Measurements from ENCODE around the gene ZNF467.

ZNF467 gene

GRCh38 chr7:149723795-149724495, 49.4 kb downstream of the ZNF467 start:
- no peak for DNase-seq

- DNase-seq = no peak
Observed at GRCh38 chr7:149723082-149723767, 50.2 kb downstream of the ZNF467 start.

- DNase-seq = no peak
Observed at GRCh38 chr7:149722356-149722957, 50.9 kb downstream of the ZNF467 start.

DNA sequence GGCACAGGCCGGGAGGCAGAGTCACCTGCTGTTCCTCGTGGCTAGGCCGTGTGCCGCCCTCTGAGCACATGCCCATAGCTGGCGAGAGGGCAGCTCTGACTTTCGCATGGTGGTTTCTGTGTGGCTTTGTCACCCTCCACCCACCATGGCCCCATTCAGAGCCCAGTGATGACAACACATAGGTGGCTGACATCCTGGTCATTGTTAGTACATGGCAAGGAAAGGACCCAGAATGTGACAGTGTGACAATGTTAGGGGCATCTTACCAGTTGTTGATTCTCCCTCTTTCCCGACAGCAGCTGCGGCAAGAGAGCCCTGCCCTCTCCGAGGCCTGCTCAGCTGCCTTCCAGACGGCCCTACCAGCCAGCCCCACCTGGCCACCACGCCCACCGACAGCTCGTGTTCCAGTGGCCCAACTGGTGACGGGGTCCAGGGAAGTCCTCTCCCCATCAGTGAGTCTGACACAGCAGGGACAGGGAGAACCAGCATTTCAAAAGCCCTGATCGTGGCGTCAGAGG, 52.2 kb downstream of the ZNF467 start:
- no peak for DNase-seq

- DNase-seq = no peak
Observed at GRCh38 chr7:149720372-149721083, 52.9 kb downstream of the ZNF467 start.

DNA sequence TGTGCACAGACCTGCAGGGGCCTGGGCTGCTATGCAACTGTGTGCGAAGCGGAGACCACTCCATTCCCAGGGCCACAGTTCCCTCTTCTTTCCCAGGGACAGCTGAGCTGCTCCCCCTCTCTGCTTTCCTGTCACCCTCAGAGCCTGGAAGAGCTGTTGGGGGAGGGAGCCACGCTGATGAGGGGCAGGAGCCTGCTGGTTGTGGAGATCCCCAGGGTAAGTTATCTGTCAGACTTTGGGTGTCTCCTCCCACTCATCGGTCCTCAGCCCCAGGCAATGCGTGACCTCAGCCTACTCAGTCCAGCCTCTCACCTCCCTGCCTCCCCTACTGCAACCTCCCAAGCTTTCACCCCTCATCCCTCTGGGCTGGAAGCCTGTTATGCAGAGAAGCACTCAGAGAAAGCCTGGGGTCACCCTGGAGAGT, 53.5 kb downstream of the ZNF467 start:
- DNase-seq = no peak

- DNase-seq = no peak
Observed at GRCh38 chr7:149719050-149719899, 54.1 kb downstream of the ZNF467 start.

DNA sequence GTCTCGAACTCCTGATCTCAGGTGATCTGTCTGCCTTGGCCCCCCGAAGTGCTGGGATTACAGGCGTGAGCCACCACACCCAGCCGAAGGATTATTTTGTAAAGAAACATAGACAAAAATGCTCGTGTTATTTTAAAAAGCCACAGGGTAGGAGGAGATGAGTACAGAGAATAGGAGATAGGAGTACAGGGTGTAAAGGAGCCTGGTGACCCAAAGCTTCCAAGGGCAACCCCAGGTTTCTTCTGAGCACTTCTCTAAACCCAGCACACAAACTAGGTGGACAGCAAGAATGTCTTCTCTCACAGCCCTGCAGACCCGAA, 54.7 kb downstream of the ZNF467 start:
- DNase-seq = no peak

- no peak for DNase-seq
Observed at GRCh38 chr7:149717481-149717880, 55.9 kb downstream of the ZNF467 start.

- DNase-seq = no peak
Observed at GRCh38 chr7:149716932-149717307, 56.5 kb downstream of the ZNF467 start.

GRCh38 chr7:149716007-149716931, 57.1 kb downstream of the ZNF467 start:
- DNase-seq = no peak

GRCh38 chr7:149715476-149715875, 57.9 kb downstream of the ZNF467 start:
- DNase-seq = no peak

- no peak for DNase-seq
Observed at GRCh38 chr7:149714910-149715471, 58.4 kb downstream of the ZNF467 start.

Measured in NCI-H1694 treated with DMSO at 0.1 percent for 48 hours (cell line).